ENCODE measurements around the gene FAF2.
"Not testable (repeated sequence)": the region's sequence is repeated elsewhere in the genome, so short reads cannot be mapped to it uniquely, and the experiment has no call there.

The FAF2 gene, protein sequence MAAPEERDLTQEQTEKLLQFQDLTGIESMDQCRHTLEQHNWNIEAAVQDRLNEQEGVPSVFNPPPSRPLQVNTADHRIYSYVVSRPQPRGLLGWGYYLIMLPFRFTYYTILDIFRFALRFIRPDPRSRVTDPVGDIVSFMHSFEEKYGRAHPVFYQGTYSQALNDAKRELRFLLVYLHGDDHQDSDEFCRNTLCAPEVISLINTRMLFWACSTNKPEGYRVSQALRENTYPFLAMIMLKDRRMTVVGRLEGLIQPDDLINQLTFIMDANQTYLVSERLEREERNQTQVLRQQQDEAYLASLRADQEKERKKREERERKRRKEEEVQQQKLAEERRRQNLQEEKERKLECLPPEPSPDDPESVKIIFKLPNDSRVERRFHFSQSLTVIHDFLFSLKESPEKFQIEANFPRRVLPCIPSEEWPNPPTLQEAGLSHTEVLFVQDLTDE

DNA sequence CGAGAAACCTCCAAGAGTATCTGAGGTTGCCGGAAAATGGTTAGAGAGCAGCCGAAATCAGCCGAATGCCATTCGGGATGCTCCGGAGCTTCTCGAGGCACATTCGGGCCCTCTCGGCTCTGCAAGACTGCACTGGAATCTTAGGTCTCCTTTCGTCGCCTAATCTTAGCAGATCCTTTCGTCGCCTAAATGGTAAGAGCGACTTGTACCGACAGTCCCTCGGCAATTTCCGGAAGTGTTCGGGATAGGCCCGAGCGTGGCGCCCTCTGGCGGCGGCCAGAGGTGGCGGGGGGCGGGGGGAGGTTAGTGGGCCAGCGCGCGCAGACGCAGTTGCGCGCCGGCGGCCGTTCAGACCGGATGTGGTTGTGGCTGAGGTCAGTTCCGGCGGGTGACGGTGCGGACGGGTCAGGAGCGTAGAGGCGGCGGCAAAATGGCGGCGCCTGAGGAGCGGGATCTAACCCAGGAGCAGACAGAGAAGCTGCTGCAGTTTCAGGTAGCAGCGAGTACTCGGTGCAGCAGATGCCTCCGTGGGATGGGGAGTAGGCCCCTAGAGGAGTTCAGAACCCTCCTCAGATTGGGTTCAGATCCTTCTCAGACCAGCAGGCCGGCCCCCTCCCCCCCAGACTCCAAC, at the start of gene FAF2:
Gene FAF2, plus strand, starts transcription at position 408 of the 631 bp plus-strand sequence. Its CDS starts 23 bp downstream, at position 431.
- peak within 1 kb of the TSS; percentile 96 for H3K27ac ChIP-seq
- TF ChIP-seq ZFX (IDR thresholded peaks at IDR 0.05): no peak; the same call in 1 of the 2 replicates
- TF ChIP-seq, protein P1, sequence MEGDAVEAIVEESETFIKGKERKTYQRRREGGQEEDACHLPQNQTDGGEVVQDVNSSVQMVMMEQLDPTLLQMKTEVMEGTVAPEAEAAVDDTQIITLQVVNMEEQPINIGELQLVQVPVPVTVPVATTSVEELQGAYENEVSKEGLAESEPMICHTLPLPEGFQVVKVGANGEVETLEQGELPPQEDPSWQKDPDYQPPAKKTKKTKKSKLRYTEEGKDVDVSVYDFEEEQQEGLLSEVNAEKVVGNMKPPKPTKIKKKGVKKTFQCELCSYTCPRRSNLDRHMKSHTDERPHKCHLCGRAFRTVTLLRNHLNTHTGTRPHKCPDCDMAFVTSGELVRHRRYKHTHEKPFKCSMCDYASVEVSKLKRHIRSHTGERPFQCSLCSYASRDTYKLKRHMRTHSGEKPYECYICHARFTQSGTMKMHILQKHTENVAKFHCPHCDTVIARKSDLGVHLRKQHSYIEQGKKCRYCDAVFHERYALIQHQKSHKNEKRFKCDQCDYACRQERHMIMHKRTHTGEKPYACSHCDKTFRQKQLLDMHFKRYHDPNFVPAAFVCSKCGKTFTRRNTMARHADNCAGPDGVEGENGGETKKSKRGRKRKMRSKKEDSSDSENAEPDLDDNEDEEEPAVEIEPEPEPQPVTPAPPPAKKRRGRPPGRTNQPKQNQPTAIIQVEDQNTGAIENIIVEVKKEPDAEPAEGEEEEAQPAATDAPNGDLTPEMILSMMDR (conservative IDR thresholded peaks at IDR 0.05): peak; percentile 100

DNA sequence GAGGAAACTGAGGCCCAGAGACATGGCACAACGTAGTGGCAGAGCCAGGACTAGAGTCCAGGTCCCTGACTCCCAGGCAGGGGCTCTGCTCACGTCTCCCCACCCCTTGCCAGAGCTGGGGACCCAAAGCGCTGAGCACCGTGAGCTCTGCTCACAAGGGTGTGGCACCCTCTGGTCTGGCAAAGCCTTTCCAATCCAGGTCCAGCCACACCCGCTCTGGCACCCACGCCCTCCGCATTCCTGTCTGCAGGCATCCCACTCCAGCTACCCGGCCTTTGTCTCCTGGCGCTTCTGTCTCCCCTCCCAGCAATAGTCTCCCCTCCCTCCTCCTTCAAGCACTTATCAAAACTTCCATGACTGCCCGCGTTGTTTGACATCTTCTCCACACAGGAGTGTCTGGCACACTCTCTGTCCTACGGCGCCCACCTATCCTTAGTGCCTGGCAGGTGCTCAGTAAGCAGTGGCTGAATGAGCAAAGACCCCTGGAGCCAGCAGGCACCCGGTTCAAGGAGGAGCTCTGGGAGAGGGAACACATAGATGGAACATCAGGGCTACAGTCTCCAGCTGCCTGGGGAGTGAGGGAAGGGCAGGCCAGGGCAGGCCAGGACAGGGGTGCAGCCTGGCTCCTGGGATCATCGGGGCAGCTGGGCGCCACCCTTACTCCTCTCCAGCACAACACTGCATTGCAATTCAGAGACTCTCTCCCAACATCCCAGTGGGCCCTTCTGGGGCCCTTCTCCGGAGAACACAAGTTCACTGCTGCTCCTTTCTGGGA, 47.6 kb upstream of the FAF2 start:
- TF ChIP-seq, protein P1 (conservative IDR thresholded peaks at IDR 0.05): no peak
- no peak for TF ChIP-seq ZFX (IDR thresholded peaks at IDR 0.05)
- H3K27ac ChIP-seq: no peak overlapping the region

DNA sequence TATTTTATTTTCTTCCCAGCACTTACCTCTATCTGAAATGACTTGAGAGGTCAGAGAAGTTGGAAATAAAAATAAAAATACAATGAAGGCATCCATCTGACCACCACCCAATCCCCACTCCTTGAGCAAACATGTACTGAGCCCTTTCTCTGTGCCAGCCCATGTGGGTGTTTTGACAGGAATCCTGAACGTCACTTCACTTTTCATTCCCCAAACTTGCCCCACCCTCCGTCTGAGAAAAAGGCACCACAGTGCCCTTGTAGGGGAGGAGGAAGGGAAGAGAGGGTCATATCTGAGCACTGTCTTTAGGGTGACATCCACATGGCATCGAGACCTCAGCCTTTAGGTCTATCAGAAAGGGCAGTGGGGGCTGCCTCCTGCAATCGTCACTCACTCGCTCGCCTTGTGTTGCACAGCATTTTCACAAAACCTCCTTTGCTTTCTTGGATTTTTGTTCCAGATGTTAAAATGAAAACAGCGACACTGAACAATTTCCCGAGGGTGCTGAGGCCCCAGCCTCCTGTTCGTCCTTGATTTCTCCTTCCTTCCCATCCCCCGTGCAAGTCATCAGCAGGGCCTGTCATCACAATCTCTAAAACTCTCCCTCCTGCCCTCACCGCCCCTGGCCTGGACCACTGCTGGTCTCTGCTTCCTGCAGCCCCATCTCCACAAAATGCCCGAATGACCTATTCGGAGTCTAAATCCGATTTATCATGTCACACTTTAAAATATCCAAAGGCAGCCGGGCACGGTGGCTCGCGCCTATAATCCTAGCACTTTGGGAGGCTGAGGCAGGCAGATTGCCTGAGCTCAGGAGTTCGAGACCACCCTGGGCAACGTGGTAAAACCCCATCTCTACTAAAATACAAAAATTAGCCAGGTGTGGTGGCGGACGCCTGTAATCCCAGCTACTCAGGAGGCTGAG, 46.6 kb upstream of the FAF2 start:
- TF ChIP-seq ZFX (IDR thresholded peaks at IDR 0.05): no peak
- H3K27ac ChIP-seq: no peak overlapping the region

DNA sequence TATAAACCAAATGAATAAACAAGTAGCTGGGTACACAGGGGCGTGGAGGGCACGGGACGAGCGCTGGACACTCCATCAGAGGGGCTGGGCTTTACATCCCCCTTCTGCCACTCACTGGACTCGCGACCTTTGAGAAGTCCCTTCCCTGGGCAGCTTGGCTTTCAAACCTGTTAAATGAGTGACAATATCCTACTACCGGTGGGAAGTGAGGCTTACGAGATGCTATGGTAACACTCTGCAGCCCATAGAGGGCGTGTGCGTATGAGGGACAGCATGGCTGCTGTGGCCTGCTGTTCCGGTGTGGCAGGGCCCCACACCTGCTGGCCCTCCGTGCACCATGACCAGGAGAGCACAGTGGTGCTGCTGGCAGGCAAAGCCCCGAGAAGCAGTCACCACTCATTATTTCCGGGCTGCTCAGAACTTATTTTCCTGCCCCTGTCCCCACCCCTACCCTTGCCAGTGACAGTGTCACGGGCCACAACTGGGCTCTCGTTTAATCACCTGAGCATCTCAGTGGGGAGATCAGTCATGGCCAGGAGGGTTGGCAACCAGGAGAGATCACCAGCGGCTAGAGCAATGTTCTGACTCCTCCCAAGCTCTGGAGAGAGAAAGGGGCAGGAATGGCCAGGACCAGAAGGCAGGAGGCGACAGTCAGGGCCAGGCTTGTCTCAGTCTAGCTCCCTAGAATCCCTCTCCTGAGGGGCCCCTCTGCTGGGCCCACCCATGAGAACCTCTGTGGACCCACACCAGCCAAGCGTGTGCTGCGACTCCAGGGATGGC, 42.3 kb upstream of the FAF2 start:
- TF ChIP-seq ZFX (IDR thresholded peaks at IDR 0.05): no peak
- TF ChIP-seq, protein P1 (conservative IDR thresholded peaks at IDR 0.05): no peak
- no peak overlapping the region for H3K27ac ChIP-seq

DNA sequence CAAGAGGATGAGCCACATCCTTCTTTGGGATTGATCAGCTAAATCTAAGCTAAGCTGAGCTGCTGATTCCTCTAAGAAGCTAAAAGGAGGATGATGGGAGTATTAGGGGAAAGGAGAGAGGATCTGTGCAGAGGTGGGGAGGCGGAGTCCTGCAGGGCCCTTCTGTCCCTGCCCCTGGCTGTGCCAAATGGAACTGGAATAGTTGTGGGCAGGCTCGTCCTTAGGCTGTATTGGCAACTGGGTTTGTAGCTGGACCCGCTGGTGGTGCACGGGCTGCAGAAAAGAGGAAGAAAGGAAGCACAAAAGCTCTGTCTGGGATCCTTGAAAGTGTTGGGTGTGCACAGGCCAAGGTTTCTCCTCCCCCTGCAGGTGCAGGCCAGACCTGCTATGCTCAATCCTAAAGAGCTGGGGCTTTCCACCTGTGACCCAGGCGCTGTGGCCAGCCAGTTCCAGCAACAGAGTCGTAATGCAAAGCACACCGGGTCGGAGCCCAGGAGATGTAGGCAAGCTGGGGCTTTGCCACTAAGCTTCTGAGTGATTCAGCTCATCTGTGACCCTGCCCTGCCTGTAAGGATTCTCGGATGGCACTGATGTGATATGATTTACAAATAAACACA, 41.6 kb upstream of the FAF2 start:
- TF ChIP-seq, protein P1 (conservative IDR thresholded peaks at IDR 0.05): no peak
- TF ChIP-seq ZFX (IDR thresholded peaks at IDR 0.05): no peak
- no peak overlapping the region for H3K27ac ChIP-seq

DNA sequence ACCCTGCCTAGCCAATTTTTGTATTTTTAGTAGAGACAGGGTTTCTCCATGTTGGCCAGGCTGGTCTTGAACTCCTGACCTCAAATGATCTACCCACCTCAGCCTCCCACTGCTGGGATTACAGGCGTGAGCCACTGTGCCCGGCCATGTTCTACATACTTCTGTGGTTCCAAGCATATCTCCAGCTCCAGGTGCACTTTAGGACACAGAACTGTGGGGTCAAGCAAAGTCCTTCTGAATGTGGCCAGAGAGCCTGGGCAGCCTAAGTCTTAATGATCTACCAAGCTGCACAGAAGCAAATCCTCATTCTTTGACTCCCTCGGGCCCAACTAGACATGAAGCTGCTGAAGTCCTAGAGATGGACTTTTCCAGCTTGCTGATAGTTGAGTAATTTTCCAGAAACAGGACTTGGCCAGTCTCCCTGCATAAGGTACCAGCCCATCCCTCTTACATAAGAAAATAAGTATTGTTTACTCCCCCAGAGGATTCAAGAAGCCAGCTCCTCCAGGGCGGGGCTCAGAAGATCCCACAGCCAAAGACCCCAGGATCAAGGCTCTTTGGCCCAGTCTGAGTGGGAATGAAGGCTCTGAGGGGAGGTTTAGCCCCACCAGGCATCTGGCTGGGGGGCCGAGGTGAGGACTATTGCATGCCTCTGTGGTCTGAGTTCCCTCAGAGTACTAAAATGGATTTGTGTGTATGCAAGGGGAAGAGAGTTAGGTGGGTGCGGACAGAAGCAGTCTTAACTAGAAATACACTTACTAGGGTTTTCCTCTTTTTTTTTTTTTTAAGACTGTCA, 40.5 kb upstream of the FAF2 start:
- no peak overlapping the region for H3K27ac ChIP-seq
- TF ChIP-seq ZFX (IDR thresholded peaks at IDR 0.05): no peak
- TF ChIP-seq, protein P1 (conservative IDR thresholded peaks at IDR 0.05): no peak

DNA sequence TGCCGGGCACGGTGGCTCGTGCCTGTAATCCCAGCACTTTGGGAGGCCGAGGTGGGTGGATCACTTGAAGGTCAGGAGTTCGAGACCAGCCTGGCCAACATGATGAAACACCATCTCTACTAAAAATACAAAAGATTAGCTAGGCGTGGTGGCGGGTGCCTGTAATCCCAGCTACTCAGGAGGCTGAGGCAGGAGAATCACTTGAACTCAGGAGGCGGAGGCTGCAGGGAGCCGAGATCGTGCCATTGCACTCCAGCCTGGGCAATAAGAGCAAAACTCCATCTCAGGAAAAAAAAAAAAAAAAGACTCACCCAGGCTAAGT, 40.0 kb upstream of the FAF2 start:
- not testable (repeated sequence) for H3K27ac ChIP-seq
